ENCODE data around the gene PACS2.
"Not testable (repeated sequence)": the region's sequence is repeated elsewhere in the genome, so short reads cannot be mapped to it uniquely, and the experiment has no call there.

PACS2 gene

GRCh38 chr14:105314287-105315200, at the start of gene PACS2:
Gene PACS2 (plus strand): TSS chr14:105314748. CDS start chr14:105314919, 171 bp downstream.
- peak; percentile 96 for DNase-seq

DNA sequence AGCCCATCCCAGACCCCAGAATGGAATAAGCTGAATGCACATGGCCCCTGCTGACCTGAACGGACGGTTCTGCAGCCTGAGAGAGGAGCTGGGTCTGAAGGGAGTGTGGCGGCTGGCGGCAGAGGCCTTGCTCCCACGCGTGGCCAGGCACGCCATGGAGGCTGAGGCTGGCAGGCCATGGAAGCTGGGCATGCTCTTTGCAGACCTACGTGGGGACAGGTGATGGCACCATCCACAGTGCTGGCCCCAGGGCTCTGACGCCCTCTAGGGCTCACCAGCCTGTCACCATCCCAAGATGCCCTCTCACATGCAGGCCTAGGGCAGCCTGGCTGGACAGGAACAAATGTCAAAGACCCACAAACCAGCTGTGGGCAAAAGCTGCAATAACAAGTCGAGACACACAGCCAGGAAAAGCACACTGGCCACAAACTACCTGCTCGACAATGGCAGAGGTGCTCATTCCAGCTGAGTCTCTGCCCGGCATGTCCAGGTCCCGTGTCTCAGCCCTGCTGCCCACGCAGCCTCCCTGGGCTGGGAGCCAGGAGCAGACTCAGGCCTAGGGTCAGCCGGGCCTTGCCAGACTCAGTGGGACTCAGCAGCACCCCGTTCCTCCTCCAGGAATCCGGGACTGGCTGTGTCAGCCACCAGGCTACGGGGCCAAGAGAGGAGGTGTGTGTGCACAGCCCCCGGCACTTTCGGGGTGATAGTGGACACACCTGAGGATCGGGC, 46.6 kb upstream of the PACS2 start:
- DNase-seq, result no peak

GRCh38 chr14:105268736-105269354, 45.7 kb upstream of the PACS2 start:
- no peak for DNase-seq

DNA sequence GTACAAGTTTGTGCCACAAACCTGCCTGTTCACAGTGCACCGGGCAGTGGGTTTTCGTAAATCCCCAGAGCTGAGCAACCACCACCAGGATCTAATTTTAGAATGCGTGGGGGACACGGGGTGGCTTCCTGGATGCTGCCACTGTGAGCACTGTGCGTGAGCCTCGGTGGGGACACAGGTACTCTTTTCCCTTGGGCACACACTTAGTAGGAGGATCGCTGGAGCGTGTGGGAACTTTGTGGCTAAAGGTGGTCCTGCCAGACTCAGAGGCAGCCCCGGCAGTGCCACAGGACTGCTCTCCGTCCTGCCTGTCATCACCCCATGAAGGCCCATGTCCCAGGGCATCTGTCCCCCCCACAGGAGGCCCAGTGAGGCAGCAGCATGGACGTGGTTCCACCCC, 45.1 kb upstream of the PACS2 start:
- DNase-seq, result no peak

GRCh38 chr14:105271224-105271890, 43.2 kb upstream of the PACS2 start:
- DNase-seq, result no peak

GRCh38 chr14:105272623-105273022, 41.9 kb upstream of the PACS2 start:
- no peak for DNase-seq

DNA sequence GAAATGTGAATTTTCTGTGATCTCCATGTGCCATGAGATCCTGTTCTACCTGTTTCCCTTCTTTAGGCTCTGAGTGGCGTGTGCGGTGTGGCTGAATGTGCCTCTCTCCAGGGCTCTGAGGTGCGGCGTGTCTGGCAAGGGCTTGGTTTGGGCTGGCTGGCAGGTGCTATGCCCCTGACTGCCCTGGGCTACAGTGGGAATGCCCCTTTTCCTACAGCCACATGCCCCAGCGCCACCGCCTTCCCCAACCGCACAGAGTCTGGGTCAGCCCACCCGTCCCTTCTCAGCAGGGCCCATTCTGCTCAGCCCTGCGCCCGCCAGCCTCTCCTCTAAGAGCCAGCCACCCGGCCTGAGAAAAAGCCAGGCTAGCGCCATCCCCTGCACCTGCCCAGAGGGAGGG, 41.5 kb upstream of the PACS2 start:
- DNase-seq, result no peak

DNA sequence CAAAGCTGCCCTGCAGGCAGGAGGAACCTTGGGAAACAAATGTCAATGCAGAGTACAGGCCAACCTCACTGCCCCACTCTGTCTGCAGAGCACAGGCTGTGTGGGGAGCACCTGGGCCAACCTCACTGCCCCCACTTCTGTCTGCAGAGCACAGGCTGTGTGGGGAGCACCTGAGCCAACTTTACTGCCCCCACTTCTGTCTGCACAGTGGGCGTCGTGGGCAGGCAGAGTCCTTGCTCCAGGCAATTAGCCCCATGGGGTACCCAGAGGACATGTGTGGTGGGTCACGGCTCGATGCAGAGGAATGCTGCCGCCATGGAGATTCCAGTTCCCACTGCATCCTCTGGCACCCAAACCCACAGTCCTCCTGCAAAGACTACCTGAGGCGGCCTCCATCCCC, 39.9 kb upstream of the PACS2 start:
- DNase-seq, result no peak

GRCh38 chr14:105275267-105275946, 39.1 kb upstream of the PACS2 start:
- DNase-seq, result no peak

- not testable (repeated sequence) for DNase-seq
These were observed 37.1 kb upstream of the PACS2 start for GRCh38 chr14:105277448-105277847.

DNA sequence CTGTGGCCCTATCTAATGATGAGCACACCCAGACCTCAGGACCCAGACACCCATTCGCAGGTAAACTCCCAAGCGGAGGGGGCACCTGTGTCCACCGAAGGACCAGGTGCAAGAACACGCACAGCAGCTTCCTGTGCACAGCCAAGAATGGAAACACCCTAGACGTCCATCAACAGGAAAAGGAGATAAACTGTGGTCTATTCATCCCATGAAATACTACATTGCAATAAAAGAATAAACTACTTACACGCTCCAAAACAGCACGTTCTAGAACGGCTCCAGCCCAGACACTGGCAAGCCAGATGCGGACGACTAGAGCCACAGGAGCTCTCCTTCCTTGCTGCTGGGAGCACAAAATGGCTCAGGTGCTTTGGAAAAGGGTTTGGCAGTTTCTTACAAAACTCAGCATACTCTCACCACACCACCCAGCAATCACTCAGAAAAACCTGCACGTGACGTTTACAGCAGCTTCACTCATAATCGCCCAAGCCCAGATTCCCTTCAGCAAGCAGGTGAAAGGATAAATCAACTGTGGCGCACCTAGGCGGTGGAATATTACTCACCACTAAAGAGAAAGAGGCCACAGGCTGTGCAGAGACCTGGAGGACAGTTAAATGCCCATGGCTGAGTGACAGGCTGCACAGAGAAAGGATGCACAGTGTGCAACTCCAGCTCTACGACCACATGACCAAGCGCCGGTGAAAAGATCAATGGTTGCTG, 34.7 kb upstream of the PACS2 start:
- no peak for DNase-seq

GRCh38 chr14:105280525-105280924, 34.0 kb upstream of the PACS2 start:
- DNase-seq, result no peak

DNA sequence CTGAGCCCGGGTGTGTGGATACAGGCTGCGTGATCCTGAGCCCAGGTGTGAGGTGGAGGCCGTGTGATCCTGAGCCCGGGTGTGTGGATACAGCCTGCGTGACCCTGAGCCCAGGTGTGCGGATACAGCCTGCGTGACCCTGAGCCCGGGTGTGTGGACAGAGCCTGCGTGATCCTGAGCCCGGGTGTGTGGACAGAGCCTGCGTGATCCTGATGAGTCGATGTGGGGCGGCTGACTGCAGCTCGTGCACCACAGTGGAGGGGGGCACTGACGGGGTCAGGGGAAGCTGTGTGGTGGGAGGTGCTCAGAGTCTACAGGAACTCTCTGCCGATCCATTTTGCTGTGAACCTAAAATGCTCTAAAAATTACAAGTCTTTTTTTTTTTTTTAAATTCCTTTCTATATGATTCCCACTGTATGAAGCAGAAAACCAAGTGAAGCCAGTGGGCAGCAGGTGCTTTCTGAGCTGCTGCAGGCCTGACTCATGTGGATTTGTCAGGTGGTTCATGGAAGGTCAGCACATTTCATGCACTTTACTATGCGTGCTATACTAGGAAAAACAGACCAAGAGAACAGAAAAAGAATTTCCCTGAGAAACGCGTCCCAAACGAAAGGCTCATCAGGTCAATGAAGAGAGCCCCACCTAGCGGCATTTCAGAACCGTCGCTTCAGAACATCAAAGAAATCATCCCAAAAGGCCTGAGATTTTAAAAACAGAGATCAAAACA, 33.0 kb upstream of the PACS2 start:
- peak; percentile 39 for DNase-seq

DNA sequence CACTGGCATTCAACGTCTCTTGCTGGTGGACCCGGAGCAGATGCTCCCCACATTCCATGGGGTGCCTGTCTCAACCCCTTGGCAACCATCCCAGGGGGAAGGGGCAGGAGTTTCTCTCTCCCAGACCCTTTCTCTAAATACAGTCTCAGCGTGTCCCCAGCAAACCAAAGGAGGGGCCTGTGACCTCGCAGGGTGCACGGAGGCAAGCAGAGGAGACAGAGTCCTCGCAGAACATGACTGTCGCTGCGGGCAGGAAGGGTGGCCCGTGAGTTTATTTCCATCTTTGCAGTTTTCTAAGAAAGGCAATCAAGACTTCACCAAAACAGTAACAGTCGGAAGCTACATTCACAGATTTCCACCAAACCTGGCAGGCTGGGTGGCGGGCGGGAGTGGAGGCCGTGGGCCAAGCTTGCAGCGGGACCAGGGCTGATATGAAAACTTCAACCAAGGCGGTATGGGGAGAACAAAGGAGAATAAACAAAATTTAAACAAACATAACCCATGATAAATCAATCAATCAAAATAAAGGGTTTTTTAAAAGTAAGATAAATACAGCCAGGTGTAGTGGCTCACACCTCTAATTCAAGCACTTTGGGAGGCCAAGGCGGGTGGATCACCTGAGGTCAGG, 32.3 kb upstream of the PACS2 start:
- DNase-seq, result no peak

DNA sequence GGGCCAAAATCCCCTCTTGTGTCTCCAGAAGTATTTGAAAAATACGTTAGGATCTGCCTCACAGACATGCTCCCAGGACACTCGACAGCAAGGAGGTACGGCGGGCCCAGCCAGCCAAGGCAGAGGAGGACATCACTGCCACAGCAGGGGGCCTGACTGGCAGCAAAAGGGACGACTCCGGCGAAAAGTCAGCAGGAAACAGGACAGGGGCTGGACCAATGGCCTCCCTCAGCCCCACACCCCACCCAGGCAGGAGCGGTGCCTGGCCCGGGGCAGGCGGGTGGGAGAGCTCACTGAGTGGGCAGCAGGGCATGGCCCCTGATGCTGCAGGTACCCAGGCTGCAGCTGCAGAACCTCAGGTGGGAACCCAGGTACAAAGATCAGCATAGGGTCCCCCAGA, 31.5 kb upstream of the PACS2 start:
- no peak for DNase-seq

DNA sequence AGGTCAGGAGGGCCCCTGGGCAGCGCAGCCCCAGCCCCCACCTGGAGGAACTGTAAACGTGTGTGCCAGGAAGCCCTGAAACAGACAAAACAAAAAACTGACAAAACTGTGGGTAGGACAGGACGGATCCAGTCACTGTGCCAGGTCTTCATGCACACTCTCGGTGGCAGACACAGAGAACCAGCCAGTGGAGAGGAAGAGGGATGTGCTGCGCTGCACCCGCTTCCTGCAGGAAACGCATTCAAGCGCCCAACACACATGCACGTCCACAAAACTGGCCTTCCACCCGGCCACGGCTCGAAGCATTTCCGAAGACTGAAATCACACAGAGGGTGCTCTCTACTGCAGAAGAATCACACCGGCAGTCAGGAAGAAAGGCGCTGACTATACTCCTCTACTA, 30.6 kb upstream of the PACS2 start:
- no peak for DNase-seq

GRCh38 chr14:105285174-105285573, 29.4 kb upstream of the PACS2 start:
- DNase-seq, result no peak

DNA sequence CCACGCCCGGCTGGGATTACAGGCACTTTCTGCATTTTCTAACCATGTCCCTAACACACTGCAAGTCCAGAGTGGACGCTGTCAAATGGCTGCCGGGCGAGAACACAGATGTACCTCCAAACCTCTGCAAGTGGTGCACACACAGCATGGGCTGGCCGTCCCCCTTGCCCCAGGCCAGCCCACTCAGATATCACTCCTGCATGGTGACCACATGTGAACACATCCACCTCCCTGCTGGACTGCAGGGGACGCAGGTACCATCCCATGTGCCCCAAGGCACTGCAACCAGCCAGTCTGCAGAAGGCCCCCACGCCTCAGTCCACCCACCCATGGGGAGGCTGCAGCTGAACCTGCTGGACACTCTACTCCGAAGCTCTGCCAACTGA, 27.8 kb upstream of the PACS2 start:
- DNase-seq, result no peak

- DNase-seq, result no peak
These were observed 27.1 kb upstream of the PACS2 start for GRCh38 chr14:105287249-105288102.

DNA sequence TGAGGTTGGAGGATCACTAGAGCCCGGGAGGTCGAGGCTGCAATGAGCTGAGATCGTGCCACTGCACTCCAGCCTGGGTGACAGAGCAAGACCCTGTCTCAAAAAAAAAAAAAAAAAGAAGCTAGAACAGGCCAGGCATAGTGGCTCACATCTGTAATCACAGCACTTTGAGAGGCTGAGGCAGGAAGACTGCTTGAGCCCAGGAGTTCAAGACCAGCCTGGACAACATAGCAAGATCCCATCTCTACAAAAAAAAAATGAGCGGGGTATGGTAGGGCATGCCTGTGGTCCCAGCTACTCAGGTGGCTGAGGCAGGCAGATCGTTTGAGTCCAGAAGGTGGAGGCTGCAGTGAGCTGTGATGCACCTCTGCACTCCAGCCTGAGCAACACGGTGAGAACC, 25.6 kb upstream of the PACS2 start:
- DNase-seq, result not testable (repeated sequence)

Measured in suppressor macrophage treated with lipopolysaccharide for 4 hours (primary cell).